ENCODE data around the gene PVR.
"Not testable (repeated sequence)": the region's sequence is repeated elsewhere in the genome, so short reads cannot be mapped to it uniquely, and the experiment has no call there.

The PVR gene

DNA sequence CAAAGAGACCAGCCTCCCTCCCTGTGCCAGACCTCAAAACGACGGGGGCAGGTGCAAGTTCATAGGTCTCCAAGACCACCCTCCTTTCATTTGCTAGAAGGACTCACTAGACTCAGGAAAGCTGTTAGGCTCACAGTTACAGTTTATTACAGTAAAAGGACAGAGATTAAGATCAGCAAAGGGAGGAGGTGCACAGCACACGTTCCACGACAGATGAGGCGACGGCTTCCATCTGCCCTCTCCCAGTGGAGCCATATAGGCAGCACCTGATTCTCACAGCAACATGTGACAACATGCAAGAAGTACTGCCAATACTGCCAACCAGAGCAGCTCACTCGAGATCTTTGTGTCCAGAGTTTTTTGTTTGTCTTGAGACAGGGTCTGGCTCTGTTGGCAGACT, 18.2 kb downstream of the PVR start:
- Histone ChIP-seq H3K9ac (ENCODE audit: low read depth, low read length) (no peak overlapping the region), H3K4me1 (ENCODE audit: control insufficient read depth, insufficient read depth, low read length) (0 out of 2 replicates have a peak, but pooled peaks cover 3% of the 10 kb centered on the region), H3K36me3 (ENCODE audit: control insufficient read depth, insufficient read depth, low read length) (peaks cover 60% of the 10 kb centered on the region), H3K9me3 (ENCODE audit: control insufficient read depth, insufficient read depth, low read length) (no peaks in the 10 kb centered on the region), H3K4me3 (ENCODE audit: low read depth, low read length) (no peak overlapping the region), H3K27ac (ENCODE audit: low read depth, low read length) (no peak overlapping the region), H3K27me3 (ENCODE audit: control insufficient read depth, insufficient read depth, low read length) (no peaks in the 10 kb centered on the region)

DNA sequence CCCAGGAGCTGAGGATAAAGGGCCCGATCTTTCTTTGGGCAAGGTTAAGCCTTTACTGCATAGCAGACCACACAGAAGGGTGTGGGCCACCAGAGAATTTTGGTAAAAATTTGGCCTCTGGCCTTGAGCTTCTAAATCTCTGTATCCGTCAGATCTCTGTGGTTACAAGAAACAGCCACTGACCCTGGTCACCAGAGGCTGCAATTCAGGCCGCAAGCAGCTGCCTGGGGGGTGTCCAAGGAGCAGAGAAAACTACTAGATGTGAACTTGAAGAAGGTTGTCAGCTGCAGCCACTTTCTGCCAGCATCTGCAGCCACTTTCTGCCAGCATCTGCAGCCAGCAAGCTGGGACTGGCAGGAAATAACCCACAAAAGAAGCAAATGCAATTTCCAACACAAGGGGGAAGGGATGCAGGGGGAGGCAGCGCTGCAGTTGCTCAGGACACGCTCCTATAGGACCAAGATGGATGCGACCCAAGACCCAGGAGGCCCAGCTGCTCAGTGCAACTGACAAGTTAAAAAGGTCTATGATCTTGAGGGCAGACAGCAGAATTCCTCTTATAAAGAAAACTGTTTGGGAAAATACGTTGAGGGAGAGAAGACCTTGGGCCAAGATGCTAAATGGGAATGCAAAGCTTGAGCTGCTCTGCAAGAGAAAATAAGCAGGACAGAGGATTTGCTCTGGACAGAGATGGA, 19.1 kb downstream of the PVR start:
- Histone ChIP-seq H3K4me1 (ENCODE audit: control insufficient read depth, insufficient read depth, low read length) (0 out of 2 replicates have a peak, but pooled peaks cover 3% of the 10 kb centered on the region), H3K9me3 (ENCODE audit: control insufficient read depth, insufficient read depth, low read length) (no peaks in the 10 kb centered on the region), H3K9ac (ENCODE audit: low read depth, low read length) (no peak overlapping the region), H3K27ac (ENCODE audit: low read depth, low read length) (no peak overlapping the region), H3K4me3 (ENCODE audit: low read depth, low read length) (no peak overlapping the region), H3K36me3 (ENCODE audit: control insufficient read depth, insufficient read depth, low read length) (peaks cover 56% of the 10 kb centered on the region), H3K27me3 (ENCODE audit: control insufficient read depth, insufficient read depth, low read length) (no peaks in the 10 kb centered on the region)

DNA sequence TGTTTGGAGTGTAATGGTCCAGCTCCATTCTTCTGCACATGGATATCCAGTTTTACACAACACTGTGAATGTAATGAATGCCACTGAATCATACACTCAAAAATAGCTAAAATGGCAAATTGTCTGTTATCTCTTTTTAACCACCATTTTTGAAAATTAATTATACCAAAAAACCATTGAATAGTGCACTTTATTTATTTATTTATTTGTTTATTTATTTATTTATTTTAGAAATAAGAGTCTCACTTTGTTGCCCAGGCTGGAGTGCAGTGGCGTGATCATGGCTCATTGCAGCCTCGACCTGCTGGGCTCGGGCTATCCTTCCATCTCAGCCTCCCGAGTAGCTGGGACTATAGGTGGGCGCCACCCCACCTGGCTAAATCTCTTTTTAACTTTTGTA, 20.3 kb downstream of the PVR start:
- H3K4me1 ChIP-seq (ENCODE audit: control insufficient read depth, insufficient read depth, low read length), result 0 out of 2 replicates have a peak, but pooled peaks cover 3% of the 10 kb centered on the region
- H3K4me3 ChIP-seq (ENCODE audit: low read depth, low read length), result no peak overlapping the region
- no peaks in the 10 kb centered on the region for H3K27me3 ChIP-seq (ENCODE audit: control insufficient read depth, insufficient read depth, low read length)
- H3K9ac ChIP-seq (ENCODE audit: low read depth, low read length), result no peak overlapping the region
- H3K9me3 ChIP-seq (ENCODE audit: control insufficient read depth, insufficient read depth, low read length), result no peaks in the 10 kb centered on the region
- no peak overlapping the region for H3K27ac ChIP-seq (ENCODE audit: low read depth, low read length)
- peaks cover 45% of the 10 kb centered on the region for H3K36me3 ChIP-seq (ENCODE audit: control insufficient read depth, insufficient read depth, low read length)

DNA sequence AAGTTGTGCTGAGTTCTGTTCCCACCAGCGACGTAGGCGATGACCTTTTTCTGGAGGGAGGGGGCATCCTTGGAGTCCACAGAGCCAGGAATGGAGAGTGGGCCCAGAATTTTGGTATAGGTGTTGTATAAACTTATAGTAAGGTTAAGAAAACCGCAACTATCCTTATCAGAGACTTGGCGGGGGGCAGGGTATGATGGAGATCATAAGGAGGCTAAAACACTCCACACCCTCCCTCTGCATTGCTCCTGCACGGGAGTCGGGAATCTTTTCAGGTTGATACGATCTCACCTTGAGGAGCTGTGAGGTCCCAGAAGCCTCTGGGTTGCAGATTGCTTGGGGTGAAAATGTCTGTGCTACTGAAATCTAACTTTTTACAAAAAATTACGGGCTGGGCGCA, 21.3 kb downstream of the PVR start:
- no peaks in the 10 kb centered on the region for H3K9me3 ChIP-seq (ENCODE audit: control insufficient read depth, insufficient read depth, low read length)
- H3K9ac ChIP-seq (ENCODE audit: low read depth, low read length), result no peak overlapping the region
- H3K27me3 ChIP-seq (ENCODE audit: control insufficient read depth, insufficient read depth, low read length), result no peaks in the 10 kb centered on the region
- H3K4me1 ChIP-seq (ENCODE audit: control insufficient read depth, insufficient read depth, low read length), result 0 out of 2 replicates have a peak, but pooled peaks cover 3% of the 10 kb centered on the region
- peaks cover 35% of the 10 kb centered on the region for H3K36me3 ChIP-seq (ENCODE audit: control insufficient read depth, insufficient read depth, low read length)
- H3K4me3 ChIP-seq (ENCODE audit: low read depth, low read length), result no peak overlapping the region
- H3K27ac ChIP-seq (ENCODE audit: low read depth, low read length), result no peak overlapping the region

DNA sequence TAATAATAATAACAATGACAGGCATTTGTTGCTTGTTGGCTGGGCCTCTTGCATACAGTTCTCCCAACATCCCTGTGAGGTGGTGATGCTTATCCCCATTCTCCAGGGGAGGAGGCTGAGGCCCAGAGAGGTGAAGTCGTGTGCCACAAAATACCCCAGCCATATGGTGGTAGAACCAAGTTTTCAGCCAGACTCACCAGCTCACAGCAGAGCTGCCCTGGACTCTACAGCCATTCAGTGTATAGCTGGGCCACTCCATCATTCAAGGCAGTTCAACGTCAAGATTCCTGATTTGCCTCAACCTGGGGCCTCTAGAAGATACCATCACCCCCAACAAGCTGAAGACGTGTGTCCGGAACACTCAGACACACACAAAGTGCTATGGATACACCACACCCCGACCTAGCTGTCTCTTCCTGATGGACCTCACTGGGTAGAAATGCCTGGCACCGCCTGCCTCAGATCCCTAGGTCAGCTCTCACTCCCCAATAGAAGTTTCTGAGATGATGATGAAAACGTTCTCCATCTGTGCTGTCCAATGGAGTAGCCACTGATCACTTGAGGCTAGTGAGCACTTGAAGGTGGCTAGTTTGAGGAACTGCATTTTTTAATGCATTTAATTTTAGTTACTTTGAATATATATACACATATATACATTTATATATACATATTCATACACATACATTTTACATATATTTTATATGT, 23.3 kb downstream of the PVR start:
- Histone ChIP-seq H3K4me3 (ENCODE audit: low read depth, low read length) (no peak overlapping the region), H3K27me3 (ENCODE audit: control insufficient read depth, insufficient read depth, low read length) (no peaks in the 10 kb centered on the region), H3K9me3 (ENCODE audit: control insufficient read depth, insufficient read depth, low read length) (no peaks in the 10 kb centered on the region), H3K36me3 (ENCODE audit: control insufficient read depth, insufficient read depth, low read length) (peaks cover 15% of the 10 kb centered on the region), H3K27ac (ENCODE audit: low read depth, low read length) (no peak overlapping the region), H3K9ac (ENCODE audit: low read depth, low read length) (no peak overlapping the region), H3K4me1 (ENCODE audit: control insufficient read depth, insufficient read depth, low read length) (0 out of 2 replicates have a peak, but pooled peaks cover 3% of the 10 kb centered on the region)

DNA sequence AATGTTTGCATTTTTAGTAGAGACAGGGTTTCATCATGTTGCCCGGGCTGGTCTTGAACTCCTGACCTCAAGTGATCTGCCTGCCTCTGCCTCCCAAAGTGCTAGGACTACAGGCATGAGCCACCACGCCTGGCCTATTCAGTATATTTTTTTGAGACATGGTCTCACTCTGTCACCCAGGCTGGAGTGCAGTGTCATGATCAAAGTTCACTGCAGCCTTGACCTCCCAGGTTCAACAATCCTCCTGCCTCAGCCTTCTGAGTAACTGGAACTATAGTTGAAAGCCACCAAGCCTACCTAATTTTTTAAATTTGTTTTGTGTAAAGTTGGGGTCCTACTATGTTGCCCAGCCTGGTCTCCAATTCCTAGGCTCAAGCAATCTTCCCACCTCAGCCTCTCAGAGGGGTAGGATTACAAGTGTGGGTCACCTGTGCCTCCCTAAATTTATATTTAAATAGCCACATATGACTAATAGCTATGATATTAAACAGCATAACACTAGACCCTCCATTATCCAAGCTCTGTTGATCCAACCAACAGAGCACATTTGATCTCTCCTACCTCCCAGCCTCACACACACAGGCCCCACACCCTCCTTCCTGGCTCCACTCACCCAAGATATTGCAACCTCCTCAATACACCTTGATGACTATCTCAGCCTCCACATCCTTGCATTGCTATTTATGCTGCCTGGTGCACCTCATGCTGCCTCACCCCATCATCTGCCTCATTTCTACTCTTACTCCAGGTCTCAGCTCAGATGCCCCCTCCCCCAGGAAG, 25.5 kb downstream of the PVR start:
- H3K9ac ChIP-seq (ENCODE audit: low read depth, low read length), result no peak overlapping the region
- no peaks in the 10 kb centered on the region for H3K27me3 ChIP-seq (ENCODE audit: control insufficient read depth, insufficient read depth, low read length)
- no peak overlapping the region for H3K27ac ChIP-seq (ENCODE audit: low read depth, low read length)
- H3K4me1 ChIP-seq (ENCODE audit: control insufficient read depth, insufficient read depth, low read length), result 0 out of 2 replicates have a peak, but pooled peaks cover 3% of the 10 kb centered on the region
- H3K9me3 ChIP-seq (ENCODE audit: control insufficient read depth, insufficient read depth, low read length), result no peaks in the 10 kb centered on the region
- no peak overlapping the region for H3K4me3 ChIP-seq (ENCODE audit: low read depth, low read length)
- H3K36me3 ChIP-seq (ENCODE audit: control insufficient read depth, insufficient read depth, low read length), result no peaks in the 10 kb centered on the region

DNA sequence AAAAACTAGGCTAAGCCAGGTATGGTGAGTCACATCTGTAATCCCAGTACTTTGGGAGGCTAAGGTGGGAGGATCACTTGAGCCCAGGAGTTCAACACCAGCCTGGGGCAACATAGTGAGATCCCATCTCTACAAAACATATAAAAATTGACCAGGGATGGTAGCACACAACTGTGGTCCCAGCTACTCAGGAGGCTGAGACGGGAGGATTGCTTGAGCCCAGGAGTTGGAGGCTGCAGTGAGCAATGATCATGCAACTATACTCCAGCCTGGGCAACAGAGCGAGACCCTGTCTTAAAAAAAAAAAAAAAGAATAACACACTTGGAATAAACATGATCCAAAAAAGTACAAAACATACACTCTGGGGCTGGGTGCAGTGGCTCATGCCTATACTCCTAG, 26.3 kb downstream of the PVR start:
- H3K9me3 ChIP-seq (ENCODE audit: control insufficient read depth, insufficient read depth, low read length); H3K27me3 ChIP-seq (ENCODE audit: control insufficient read depth, insufficient read depth, low read length); H3K36me3 ChIP-seq (ENCODE audit: control insufficient read depth, insufficient read depth, low read length); H3K4me3 ChIP-seq (ENCODE audit: low read depth, low read length); H3K9ac ChIP-seq (ENCODE audit: low read depth, low read length); H3K27ac ChIP-seq (ENCODE audit: low read depth, low read length); H3K4me1 ChIP-seq (ENCODE audit: control insufficient read depth, insufficient read depth, low read length): not testable (repeated sequence)

DNA sequence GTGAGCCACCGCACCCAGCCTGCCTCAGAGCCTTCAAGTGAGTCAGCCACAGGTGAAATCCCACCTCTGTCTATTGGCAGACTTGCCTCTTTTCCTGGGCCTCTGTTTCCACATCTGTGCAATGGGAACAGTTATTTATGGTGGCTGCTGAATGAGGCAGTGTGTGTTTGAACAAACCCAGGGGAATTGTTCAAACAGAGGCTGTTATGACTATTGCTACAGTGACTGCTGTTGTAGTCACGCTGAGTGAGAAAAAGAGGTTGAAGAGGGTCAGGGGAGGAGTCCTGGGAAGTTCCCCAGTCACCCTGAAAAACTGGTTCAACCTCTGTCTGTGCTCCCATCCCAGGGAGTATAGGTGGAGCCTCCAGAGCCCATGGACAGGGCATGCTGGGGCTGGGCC, 27.7 kb downstream of the PVR start, which contains the start of gene CEACAM19:
TSS of gene CEACAM19 (plus strand) at position 83 of the 400 bp plus-strand sequence. CDS start 450 bp downstream, outside the sequence.
- H3K36me3 ChIP-seq (ENCODE audit: control insufficient read depth, insufficient read depth, low read length), result no peaks in the 10 kb centered on the region
- H3K4me3 ChIP-seq (ENCODE audit: low read depth, low read length), result no peak within 1 kb of the TSS
- no peaks in the 10 kb centered on the region for H3K27me3 ChIP-seq (ENCODE audit: control insufficient read depth, insufficient read depth, low read length)
- no peaks in the 10 kb centered on the region for H3K4me1 ChIP-seq (ENCODE audit: control insufficient read depth, insufficient read depth, low read length)
- no peak within 1 kb of the TSS for H3K27ac ChIP-seq (ENCODE audit: low read depth, low read length)
- no peaks in the 10 kb centered on the region for H3K9me3 ChIP-seq (ENCODE audit: control insufficient read depth, insufficient read depth, low read length)
- H3K9ac ChIP-seq (ENCODE audit: low read depth, low read length), result no peak within 1 kb of the TSS

DNA sequence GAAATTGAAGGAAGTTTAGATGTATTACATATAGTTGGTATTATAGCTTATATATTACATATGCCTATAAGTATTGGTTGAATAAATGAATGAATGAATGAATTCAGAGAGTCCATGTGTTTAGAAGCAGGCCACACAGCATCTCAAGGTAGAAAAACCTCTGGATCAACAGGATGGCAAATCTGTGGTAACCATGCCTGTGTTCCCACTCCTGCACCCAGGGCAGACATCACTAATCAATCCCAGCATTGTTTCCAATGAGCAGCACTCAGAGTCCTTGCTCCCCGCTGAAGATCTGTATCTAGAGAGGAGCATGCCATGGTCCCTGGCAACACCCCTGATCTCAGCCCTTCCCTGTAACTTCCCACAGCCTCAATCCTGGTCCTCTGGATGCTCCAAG, 28.5 kb downstream of the PVR start:
- Histone ChIP-seq H3K9ac (ENCODE audit: low read depth, low read length) (no peak overlapping the region), H3K4me3 (ENCODE audit: low read depth, low read length) (no peak overlapping the region), H3K27me3 (ENCODE audit: control insufficient read depth, insufficient read depth, low read length) (no peaks in the 10 kb centered on the region), H3K9me3 (ENCODE audit: control insufficient read depth, insufficient read depth, low read length) (no peaks in the 10 kb centered on the region), H3K4me1 (ENCODE audit: control insufficient read depth, insufficient read depth, low read length) (peaks cover 3% of the 10 kb centered on the region; the same call in 1 of the 2 replicates), H3K27ac (ENCODE audit: low read depth, low read length) (no peak overlapping the region), H3K36me3 (ENCODE audit: control insufficient read depth, insufficient read depth, low read length) (no peaks in the 10 kb centered on the region)

DNA sequence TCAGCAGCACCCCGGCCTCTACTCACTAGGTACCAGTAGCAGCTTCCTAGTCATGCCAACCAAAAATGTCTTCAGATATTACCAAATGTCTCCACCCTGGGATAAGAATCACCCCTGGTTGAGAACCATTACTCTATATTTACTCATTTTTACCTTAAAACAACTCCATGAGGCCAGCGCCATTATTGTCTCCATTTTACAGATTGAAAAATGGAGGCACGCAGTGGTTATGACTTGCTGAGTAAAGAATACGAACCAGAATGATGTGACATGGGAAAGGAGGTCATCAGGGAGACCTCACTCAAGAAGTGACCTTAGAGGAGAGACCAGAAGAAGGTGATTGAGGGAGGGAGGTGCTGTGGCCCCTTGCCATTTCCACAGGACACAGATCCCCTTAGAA, 29.8 kb downstream of the PVR start:
- H3K9me3 ChIP-seq (ENCODE audit: control insufficient read depth, insufficient read depth, low read length), result no peaks in the 10 kb centered on the region
- H3K9ac ChIP-seq (ENCODE audit: low read depth, low read length), result no peak overlapping the region
- no peak overlapping the region for H3K4me3 ChIP-seq (ENCODE audit: low read depth, low read length)
- peaks cover 5% of the 10 kb centered on the region; the same call in 1 of the 2 replicates for H3K4me1 ChIP-seq (ENCODE audit: control insufficient read depth, insufficient read depth, low read length)
- no peak overlapping the region for H3K27ac ChIP-seq (ENCODE audit: low read depth, low read length)
- no peaks in the 10 kb centered on the region for H3K27me3 ChIP-seq (ENCODE audit: control insufficient read depth, insufficient read depth, low read length)
- H3K36me3 ChIP-seq (ENCODE audit: control insufficient read depth, insufficient read depth, low read length), result no peaks in the 10 kb centered on the region

All from HUES48 (cell line).